Activated T-helper 2 cell treated with anti-CD3 and anti-CD28 coated beads, Interferon-gamma antibody, Interleukin-2, Interleukin-4, amounts not matched to agents 10 μg/mL and 5 μg/mL and 100 μg/mL, durations not matched to agents 14 hours and 24 hours and 36 hours (primary cell): ENCODE data around the gene GJA9. TPM values are rescaled to one million over a fixed set of nuclear protein-coding genes. Genes with fewer than 3 reads are reported as not detected.
"Not testable (repeated sequence)": the region's sequence is repeated elsewhere in the genome, so short reads cannot be mapped to it uniquely, and the experiment has no call there.

Source experiments
- DNase-seq: peaks from one replicate; pipeline ENCODE4 v3.0.0; 2021; ENCODE audit warnings: low spot score
- H3K27ac Mint-ChIP-seq: one replicate; pipeline ENCODE4 v1.8.0; 2021; ENCODE audit warnings: mixed read lengths
- H3K27me3 Mint-ChIP-seq: one replicate; pipeline ENCODE4 v1.8.0; 2021; ENCODE audit warnings: low read depth, mixed read lengths
- H3K36me3 Mint-ChIP-seq: one replicate; pipeline ENCODE4 v1.8.0; 2021; ENCODE audit warnings: low read depth, mixed read lengths
- H3K4me1 Mint-ChIP-seq: one replicate; pipeline ENCODE4 v1.8.0; 2021; ENCODE audit warnings: low read depth, mixed read lengths
- H3K4me3 Mint-ChIP-seq: one replicate; pipeline ENCODE4 v1.8.0; 2021; ENCODE audit warnings: low read depth, mild to moderate bottlenecking, moderate library complexity, mixed read lengths
- H3K9me3 Mint-ChIP-seq: one replicate; pipeline ENCODE4 v1.8.0; 2021; ENCODE audit warnings: mixed read lengths
- intact Hi-C: fragments of 100-400 bp; cut with micrococcal nuclease; formaldehyde crosslinking; loops from one replicate; pipeline ENCODE4 v1.15.1; 2023
- total RNA-seq: library from RNA; stranded (reverse); gene quantifications from 2 replicates; pipeline ENCODE4 v1.2.3, GENCODE V29; 2022

GJA9 gene
- total RNA-seq, 1 donor from 2014 or later: not detected

- peaks cover 22% of the 10 kb centered on the region for H3K4me1 Mint-ChIP-seq
- H3K27ac Mint-ChIP-seq: no peak overlapping the region
- no peaks in the 10 kb centered on the region for H3K27me3 Mint-ChIP-seq
- H3K9me3 Mint-ChIP-seq: no peaks in the 10 kb centered on the region
- H3K36me3 Mint-ChIP-seq: peaks cover 55% of the 10 kb centered on the region
- H3K4me3 Mint-ChIP-seq: no peak overlapping the region
- intact Hi-C loops: no loop called here
- no peak for DNase-seq
Measured at GRCh38 chr1:38867208-38867607, 14.2 kb downstream of the GJA9 start.

DNA sequence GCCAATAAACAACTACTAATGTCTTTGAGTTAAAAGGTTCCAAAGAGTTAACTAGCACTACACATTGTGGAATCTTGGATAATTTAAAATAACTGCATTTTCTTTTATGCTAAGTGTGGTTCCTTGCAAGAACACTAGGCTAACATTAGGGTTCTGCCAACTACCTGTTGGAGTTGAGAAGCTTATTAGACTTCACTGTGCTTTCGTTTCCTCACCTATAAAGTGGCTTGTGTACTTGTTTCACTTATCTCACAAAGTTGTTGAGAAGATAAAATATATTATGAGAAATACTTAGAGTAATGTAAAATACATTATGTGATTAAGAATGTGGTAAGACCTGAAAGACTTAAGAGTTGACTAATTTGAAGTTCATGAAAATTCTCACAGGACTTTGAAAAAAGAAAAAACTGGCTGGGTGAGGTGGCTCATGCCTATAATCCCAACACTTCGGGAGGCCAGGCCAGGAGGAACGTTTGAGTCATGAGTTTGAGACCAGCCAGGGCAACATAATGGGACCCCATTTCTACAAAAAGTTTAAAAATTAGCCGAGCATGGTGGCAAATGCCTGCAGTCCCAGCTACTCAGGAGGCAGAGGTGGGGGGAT lies 16.2 kb downstream of the GJA9 start:
- no peak overlapping the region for H3K4me3 Mint-ChIP-seq
- H3K27ac Mint-ChIP-seq: no peak overlapping the region
- no peaks in the 10 kb centered on the region for H3K27me3 Mint-ChIP-seq
- intact Hi-C loops: no loop called here
- peaks cover 50% of the 10 kb centered on the region for H3K36me3 Mint-ChIP-seq
- DNase-seq: no peak
- peaks cover 18% of the 10 kb centered on the region for H3K4me1 Mint-ChIP-seq
- H3K9me3 Mint-ChIP-seq: no peaks in the 10 kb centered on the region

DNA sequence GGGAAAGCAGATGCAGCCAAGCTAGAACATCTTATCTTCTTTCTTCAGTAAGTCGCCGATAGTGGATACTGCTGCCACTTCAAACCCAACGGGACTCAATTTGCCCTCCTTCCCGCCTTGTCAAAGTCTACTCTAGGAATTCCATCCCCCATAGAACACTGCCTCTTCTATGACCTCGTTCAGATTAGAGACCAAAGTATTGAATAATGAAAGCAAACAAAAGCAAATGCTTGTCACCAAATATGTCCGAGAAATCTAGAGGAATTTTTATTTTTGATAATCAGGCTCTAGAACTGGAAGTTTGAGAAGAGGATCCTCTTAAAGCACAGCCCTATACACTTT lies 21.0 kb downstream of the GJA9 start:
- intact Hi-C loops: no loop called here
- Mint-ChIP-seq H3K4me1 (peaks cover 23% of the 10 kb centered on the region), H3K4me3 (peak overlapping the region; percentile 91), H3K36me3 (peaks cover 43% of the 10 kb centered on the region), H3K27me3 (no peaks in the 10 kb centered on the region), H3K9me3 (no peaks in the 10 kb centered on the region), H3K27ac (no peak overlapping the region)
- DNase-seq: no peak

- Mint-ChIP-seq H3K4me3 (peak within 1 kb of the TSS; percentile 92), H3K36me3 (peaks cover 43% of the 10 kb centered on the region), H3K9me3 (no peaks in the 10 kb centered on the region), H3K27ac (peak within 1 kb of the TSS; percentile 82), H3K27me3 (no peaks in the 10 kb centered on the region), H3K4me1 (peaks cover 23% of the 10 kb centered on the region)
- peak; percentile 98 for DNase-seq
- intact Hi-C loops: loop anchor here (1.0 to 10.0 kb wide), 3 partner anchors 13 to 1265 kb away; partner anchors contain the start of genes GNL2 and MYCBP
Measured at GRCh38 chr1:38859561-38860453, 21.6 kb downstream of the GJA9 start, which contains the start of gene RRAGC. TSS of gene RRAGC (minus strand) at chr1:38859772. CDS start at chr1:38859646, 126 bp downstream.

GRCh38 chr1:38858833-38859560 lies 22.4 kb downstream of the GJA9 start:
- H3K27me3 Mint-ChIP-seq: no peaks in the 10 kb centered on the region
- H3K27ac Mint-ChIP-seq: peak overlapping the region; percentile 82
- H3K36me3 Mint-ChIP-seq: peaks cover 40% of the 10 kb centered on the region
- peak overlapping the region; percentile 92 for H3K4me3 Mint-ChIP-seq
- H3K4me1 Mint-ChIP-seq: peaks cover 23% of the 10 kb centered on the region
- intact Hi-C loops: loop anchor here (1.0 to 10.0 kb wide), 3 partner anchors 14 to 1264 kb away; partner anchors contain the start of genes GNL2 and MYCBP
- DNase-seq: peak; percentile 53
- no peaks in the 10 kb centered on the region for H3K9me3 Mint-ChIP-seq

DNA sequence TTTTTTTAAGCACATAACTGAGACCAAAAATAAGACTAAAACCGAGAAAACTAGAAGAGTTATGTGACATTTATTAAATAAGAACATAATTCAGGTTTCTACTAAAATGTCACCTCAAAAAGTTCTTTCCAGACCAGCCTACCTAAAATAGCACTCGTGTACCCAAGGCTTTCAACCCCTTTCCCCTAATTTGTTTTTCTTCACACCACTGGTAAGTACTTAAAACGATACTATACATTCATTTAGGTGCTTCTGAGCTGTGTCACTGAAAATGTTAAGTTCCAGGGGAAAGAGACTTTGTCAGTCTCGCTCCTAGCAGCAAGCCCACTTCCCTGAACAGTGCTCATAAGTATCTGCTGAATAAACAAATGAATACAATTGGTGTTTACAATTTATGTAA lies 28.6 kb downstream of the GJA9 start:
- Mint-ChIP-seq H3K36me3 (peaks cover 47% of the 10 kb centered on the region), H3K27me3 (no peaks in the 10 kb centered on the region), H3K4me1 (peaks cover 13% of the 10 kb centered on the region), H3K4me3 (no peak overlapping the region), H3K27ac (peak overlapping the region; percentile 18), H3K9me3 (no peaks in the 10 kb centered on the region)
- intact Hi-C loops: loop anchor here (10.0 kb wide), 1 partner anchor 1258 kb away; the partner anchor contains the start of gene GNL2
- no peak for DNase-seq

DNA sequence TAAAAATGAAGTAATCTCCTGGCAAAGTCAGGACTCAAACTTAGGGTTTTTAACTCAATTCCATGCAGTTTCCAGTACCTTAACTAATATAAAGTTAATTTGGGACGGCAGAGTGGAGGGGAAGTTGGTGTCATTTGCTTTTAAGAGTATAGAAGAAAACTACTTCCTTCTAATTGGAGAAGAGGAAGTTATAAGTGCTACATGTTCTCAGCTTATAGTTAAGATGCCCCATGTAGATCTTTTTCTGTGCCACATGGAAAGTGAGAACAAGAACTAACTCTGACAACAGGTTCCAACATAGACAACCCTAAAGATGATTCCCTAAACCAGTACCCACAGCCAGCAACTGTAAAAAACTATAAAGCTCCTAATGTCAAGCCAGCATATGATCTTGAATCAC lies 33.3 kb downstream of the GJA9 start:
- intact Hi-C loops: no loop called here
- no peak overlapping the region for H3K27ac Mint-ChIP-seq
- no peak overlapping the region for H3K4me3 Mint-ChIP-seq

DNA sequence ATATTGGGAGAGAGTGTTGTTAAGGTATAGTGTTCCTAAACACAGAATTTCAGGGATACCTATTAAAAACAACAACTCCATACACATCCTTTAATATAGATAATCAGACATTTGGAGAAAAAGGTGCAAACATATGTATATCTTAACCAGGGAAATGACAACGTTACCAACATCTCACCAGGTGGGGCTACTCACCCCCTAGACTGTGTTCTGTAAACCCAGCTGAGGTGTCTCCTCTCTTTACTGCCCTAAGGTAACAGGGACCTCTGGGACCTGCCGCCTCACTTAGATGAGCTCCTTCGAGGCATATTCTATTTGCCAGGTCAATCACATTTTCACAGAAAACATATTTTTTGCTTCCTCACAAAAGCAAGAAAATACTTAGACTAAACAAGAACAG lies 35.2 kb downstream of the GJA9 start:
- Mint-ChIP-seq H3K27me3 (no peaks in the 10 kb centered on the region), H3K4me3 (no peak overlapping the region), H3K36me3 (peaks cover 50% of the 10 kb centered on the region), H3K4me1 (no peaks in the 10 kb centered on the region), H3K27ac (no peak overlapping the region), H3K9me3 (no peaks in the 10 kb centered on the region)
- no peak for DNase-seq
- intact Hi-C loops: no loop called here

More for the DNA sequence above, 33.3 kb downstream of the GJA9 start:
- no peak for DNase-seq
- H3K4me1 Mint-ChIP-seq: peaks cover 9% of the 10 kb centered on the region
- no peaks in the 10 kb centered on the region for H3K27me3 Mint-ChIP-seq
- H3K36me3 Mint-ChIP-seq: peaks cover 59% of the 10 kb centered on the region
- no peaks in the 10 kb centered on the region for H3K9me3 Mint-ChIP-seq

- intact Hi-C loops, H3K27ac Mint-ChIP-seq, H3K4me1 Mint-ChIP-seq, H3K4me3 Mint-ChIP-seq, H3K27me3 Mint-ChIP-seq, DNase-seq, H3K9me3 Mint-ChIP-seq: not testable (repeated sequence)
- H3K36me3 Mint-ChIP-seq: peaks cover 47% of the 10 kb centered on the region
Measured at GRCh38 chr1:38845088-38845487, 36.3 kb downstream of the GJA9 start.

DNA sequence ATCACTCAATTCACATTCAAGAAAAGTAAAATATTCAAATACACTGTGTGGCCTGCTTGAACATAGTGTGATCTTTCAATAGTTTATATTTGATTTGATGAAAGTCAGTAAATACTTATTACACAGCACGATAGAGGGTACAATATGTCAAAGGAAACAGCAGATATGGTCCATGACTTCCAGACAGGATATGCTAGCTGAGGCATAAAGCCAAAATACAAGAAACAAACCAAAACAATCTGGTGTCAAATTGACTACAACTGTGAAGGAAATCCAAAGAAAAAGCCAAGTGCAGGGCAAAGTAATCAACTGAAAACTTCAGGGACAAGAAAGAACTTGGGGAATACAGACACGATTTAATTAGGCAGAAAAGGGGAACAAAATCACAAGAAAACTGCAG lies 41.1 kb downstream of the GJA9 start:
- Mint-ChIP-seq H3K9me3 (no peaks in the 10 kb centered on the region), H3K4me3 (no peak overlapping the region), H3K27ac (no peak overlapping the region), H3K27me3 (no peaks in the 10 kb centered on the region), H3K36me3 (peaks cover 42% of the 10 kb centered on the region), H3K4me1 (no peaks in the 10 kb centered on the region)
- intact Hi-C loops: no loop called here
- no peak for DNase-seq

- Mint-ChIP-seq H3K9me3 (no peaks in the 10 kb centered on the region), H3K27me3 (peaks cover 5% of the 10 kb centered on the region), H3K4me1 (peaks cover 1% of the 10 kb centered on the region), H3K36me3 (peaks cover 33% of the 10 kb centered on the region), H3K4me3 (no peak overlapping the region), H3K27ac (no peak overlapping the region)
- DNase-seq: no peak
- intact Hi-C loops: loop anchor here (5.0 kb wide), 1 partner anchor 812 kb away; no protein-coding TSS in a partner anchor
Measured at GRCh38 chr1:38839363-38839762, 42.0 kb downstream of the GJA9 start.

DNA sequence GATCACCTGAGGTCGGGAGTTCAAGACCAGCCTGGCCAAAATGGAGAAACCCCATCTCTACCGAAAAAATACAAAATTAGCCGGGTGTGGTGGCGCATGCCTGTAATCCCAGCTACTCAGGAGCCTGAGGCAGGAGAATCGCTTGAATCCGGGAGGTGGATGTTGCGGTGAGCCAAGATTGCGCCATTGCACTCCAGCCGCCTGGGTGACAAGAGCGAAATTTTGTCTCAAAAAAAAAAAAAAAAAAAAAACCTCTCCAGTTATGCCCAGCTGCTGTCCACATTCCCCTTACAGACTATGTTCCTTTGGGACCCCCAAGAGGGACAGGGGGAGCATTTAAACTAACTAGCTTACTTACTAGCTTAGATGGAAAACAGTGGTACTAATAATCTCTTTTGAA lies 45.1 kb downstream of the GJA9 start:
- not testable (repeated sequence) for H3K9me3 Mint-ChIP-seq, H3K4me1 Mint-ChIP-seq, DNase-seq, H3K4me3 Mint-ChIP-seq, H3K27ac Mint-ChIP-seq
- intact Hi-C loops: loop anchor here (5.0 kb wide), 1 partner anchor 809 kb away; no protein-coding TSS in a partner anchor
- peaks cover 18% of the 10 kb centered on the region for H3K27me3 Mint-ChIP-seq
- peaks cover 20% of the 10 kb centered on the region for H3K36me3 Mint-ChIP-seq
